SU-DHL-6 (cell line): Measurements from ENCODE around the gene FLT1.

ENCODE experiments used
- H2AFZ ChIP-seq: fragments of 200-600 bp; sonication (generic); 2 replicates; pipeline ENCODE4 v1.6.1; 2014; ENCODE audit warnings: low read depth, mild to moderate bottlenecking, moderate library complexity, mixed read lengths, antibody characterized with exemption, low read length; ENCODE audit not compliant: severe bottlenecking
- H3F3A ChIP-seq: fragments of 200-600 bp; shearing (Covaris generic); 2 replicates; pipeline ENCODE4 v1.6.0; 2016; ENCODE audit warnings: antibody characterized with exemption, mild to moderate bottlenecking; ENCODE audit not compliant: insufficient read depth
- H3K27ac ChIP-seq: fragments of 200-600 bp; sonication (generic); 2 replicates; pipeline ENCODE4 v1.5.1; 2016; ENCODE audit warnings: low read depth, mild to moderate bottlenecking, low read length, moderate library complexity, mixed read lengths
- H3K27me3 ChIP-seq: fragments of 200-600 bp; sonication (generic), shearing (Covaris generic); 2 replicates; pipeline ENCODE4 v1.6.0; 2014; ENCODE audit warnings: mild to moderate bottlenecking, low read length
- H3K36me3 ChIP-seq: fragments of 200-600 bp; sonication (generic); 2 replicates; pipeline ENCODE4 v1.6.1; 2014; ENCODE audit warnings: mild to moderate bottlenecking, low read length, mixed read lengths
- H3K4me2 ChIP-seq: fragments of 300-600, 200-600 bp; shearing (Covaris generic), sonication (generic); 2 replicates; pipeline ENCODE4 v1.6.0; 2014; ENCODE audit warnings: low read length, low read depth, mild to moderate bottlenecking; ENCODE audit not compliant: poor library complexity, severe bottlenecking
- H3K4me3 ChIP-seq: fragments of 200-600 bp; sonication (generic); 2 replicates; pipeline ENCODE4 v1.5.1; 2014; ENCODE audit warnings: antibody characterized with exemption, low read length, mild to moderate bottlenecking, mixed read lengths; ENCODE audit not compliant: insufficient read depth, poor library complexity, severe bottlenecking
- H3K79me2 ChIP-seq: fragments of 200-600 bp; sonication (generic); 2 replicates; pipeline ENCODE4 v1.6.1; 2014; ENCODE audit warnings: mild to moderate bottlenecking, low read length, moderate library complexity; ENCODE audit not compliant: insufficient read depth
- H3K9ac ChIP-seq: fragments of 200-600 bp; sonication (generic); 2 replicates; pipeline ENCODE4 v1.7.0; 2014; ENCODE audit warnings: mild to moderate bottlenecking, low read length
- H3K9me2 ChIP-seq: fragments of 200-600 bp; sonication (generic); replicated peaks from 2 replicates; pipeline ENCODE4 v1.6.1; 2014; ENCODE audit warnings: low read length; ENCODE audit not compliant: insufficient read depth
- H3K9me3 ChIP-seq: fragments of 200-600 bp; sonication (generic); 2 replicates; pipeline ENCODE4 v1.6.1; 2014; ENCODE audit warnings: low read length, mixed read lengths; ENCODE audit not compliant: insufficient read depth
- H4K20me1 ChIP-seq: fragments of 200-600 bp; sonication (generic); 2 replicates; pipeline ENCODE4 v1.6.1; 2014; ENCODE audit warnings: low read depth, mild to moderate bottlenecking, antibody characterized with exemption, low read length, moderate library complexity, mixed read lengths
- CTCF ChIP-seq: fragments of 200-600 bp; sonication (generic); IDR thresholded peaks from one replicate; pipeline ENCODE4 v1.5.1; 2017; ENCODE audit warnings: antibody characterized with exemption, mild to moderate bottlenecking, low read length, moderate library complexity; ENCODE audit not compliant: insufficient read depth, poor library complexity, severe bottlenecking
- EZH2phosphoT487 ChIP-seq: fragments of 200-600 bp; sonication (generic), shearing (Covaris generic); conservative IDR thresholded peaks from 2 replicates; pipeline ENCODE4 v1.6.1; 2018; ENCODE audit warnings: mild to moderate bottlenecking, antibody characterized with exemption, low read length, moderate library complexity, mixed read lengths

The FLT1 gene

GRCh38 chr13:28503182-28503967, 8.4 kb upstream of the FLT1 start:
- no peaks in the 10 kb centered on the region for H3K27me3 ChIP-seq
- no peaks in the 10 kb centered on the region for H3K79me2 ChIP-seq
- no peaks in the 10 kb centered on the region for H4K20me1 ChIP-seq
- TF ChIP-seq CTCF: no peak
- TF ChIP-seq EZH2phosphoT487: no peak
- H3K27ac ChIP-seq: no peak overlapping the region
- no peaks in the 10 kb centered on the region for H3F3A ChIP-seq
- H3K9ac ChIP-seq: no peak overlapping the region
- no peak overlapping the region for H3K4me3 ChIP-seq
- H3K36me3 ChIP-seq: no peaks in the 10 kb centered on the region
- no peak overlapping the region for H3K4me2 ChIP-seq
- H2AFZ ChIP-seq: no peak overlapping the region
- no peaks in the 10 kb centered on the region for H3K9me2 ChIP-seq
- H3K9me3 ChIP-seq: no peaks in the 10 kb centered on the region

GRCh38 chr13:28501547-28501946, 6.6 kb upstream of the FLT1 start:
- Histone ChIP-seq H3K4me3 (no peak overlapping the region), H4K20me1 (no peaks in the 10 kb centered on the region), H3F3A (no peaks in the 10 kb centered on the region), H2AFZ (no peak overlapping the region), H3K27me3 (no peaks in the 10 kb centered on the region), H3K9me2 (no peaks in the 10 kb centered on the region), H3K9me3 (no peaks in the 10 kb centered on the region), H3K9ac (no peak overlapping the region), H3K4me2 (no peak overlapping the region), H3K27ac (no peak overlapping the region), H3K36me3 (no peaks in the 10 kb centered on the region), H3K79me2 (no peaks in the 10 kb centered on the region)
- no peak for TF ChIP-seq EZH2phosphoT487
- no peak for TF ChIP-seq CTCF

- H3K27me3 ChIP-seq: no peaks in the 10 kb centered on the region
- no peak for TF ChIP-seq EZH2phosphoT487
- TF ChIP-seq CTCF: no peak
- H3K27ac ChIP-seq: no peak overlapping the region
- H3K9me2 ChIP-seq: no peaks in the 10 kb centered on the region
- H2AFZ ChIP-seq: no peak overlapping the region
- no peak overlapping the region for H3K4me3 ChIP-seq
- no peak overlapping the region for H3K9ac ChIP-seq
- no peaks in the 10 kb centered on the region for H3K9me3 ChIP-seq
- H3K4me2 ChIP-seq: no peak overlapping the region
- H4K20me1 ChIP-seq: no peaks in the 10 kb centered on the region
- no peaks in the 10 kb centered on the region for H3K36me3 ChIP-seq
- no peaks in the 10 kb centered on the region for H3K79me2 ChIP-seq
- no peaks in the 10 kb centered on the region for H3F3A ChIP-seq
Observed at GRCh38 chr13:28499609-28500008, 4.7 kb upstream of the FLT1 start.
